ENCODE data around the gene CFAP107.

DNA sequence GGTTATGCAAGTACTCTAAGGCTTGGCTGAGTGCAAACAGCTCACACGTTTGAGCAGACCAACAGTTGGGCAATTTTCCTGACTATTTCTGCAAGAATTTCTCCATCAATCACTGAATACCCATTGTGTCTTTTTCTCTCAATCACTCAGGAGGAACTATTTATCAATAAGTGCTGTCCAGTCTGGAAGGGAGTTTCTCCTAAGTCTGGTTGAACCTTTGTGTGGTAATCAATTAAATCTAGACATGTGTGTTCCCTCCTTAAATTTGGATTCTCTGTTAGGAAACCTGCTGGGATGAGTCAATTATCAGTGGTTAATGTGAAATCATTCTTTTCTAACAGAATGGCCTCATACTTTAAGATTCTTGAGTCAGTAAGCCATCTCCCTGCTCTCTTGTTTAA, 36.9 kb upstream of the CFAP107 start:
- TF ChIP-seq, protein P1, sequence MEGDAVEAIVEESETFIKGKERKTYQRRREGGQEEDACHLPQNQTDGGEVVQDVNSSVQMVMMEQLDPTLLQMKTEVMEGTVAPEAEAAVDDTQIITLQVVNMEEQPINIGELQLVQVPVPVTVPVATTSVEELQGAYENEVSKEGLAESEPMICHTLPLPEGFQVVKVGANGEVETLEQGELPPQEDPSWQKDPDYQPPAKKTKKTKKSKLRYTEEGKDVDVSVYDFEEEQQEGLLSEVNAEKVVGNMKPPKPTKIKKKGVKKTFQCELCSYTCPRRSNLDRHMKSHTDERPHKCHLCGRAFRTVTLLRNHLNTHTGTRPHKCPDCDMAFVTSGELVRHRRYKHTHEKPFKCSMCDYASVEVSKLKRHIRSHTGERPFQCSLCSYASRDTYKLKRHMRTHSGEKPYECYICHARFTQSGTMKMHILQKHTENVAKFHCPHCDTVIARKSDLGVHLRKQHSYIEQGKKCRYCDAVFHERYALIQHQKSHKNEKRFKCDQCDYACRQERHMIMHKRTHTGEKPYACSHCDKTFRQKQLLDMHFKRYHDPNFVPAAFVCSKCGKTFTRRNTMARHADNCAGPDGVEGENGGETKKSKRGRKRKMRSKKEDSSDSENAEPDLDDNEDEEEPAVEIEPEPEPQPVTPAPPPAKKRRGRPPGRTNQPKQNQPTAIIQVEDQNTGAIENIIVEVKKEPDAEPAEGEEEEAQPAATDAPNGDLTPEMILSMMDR (IDR thresholded peaks at IDR 0.05), result no peak
- no peak for TF ChIP-seq POLR2A (IDR thresholded peaks at IDR 0.05)

Data from esophagus squamous epithelium (tissue), 4 donors.